A549 treated with CORT108297 at 1 μM for 4 hours (cell line): Measurements from ENCODE around the gene ZCCHC3. TPM values are rescaled to one million over a fixed set of nuclear protein-coding genes. Genes with fewer than 3 reads are reported as not detected.

ENCODE experiments used
- total RNA-seq: library from RNA; stranded (reverse); fragments of 200-300 nt; extraction: Qiagen RNA extraction; gene quantifications from 5 replicates; pipeline ENCODE4 v1.2.3, GENCODE V29; 2022

ZCCHC3 gene, protein sequence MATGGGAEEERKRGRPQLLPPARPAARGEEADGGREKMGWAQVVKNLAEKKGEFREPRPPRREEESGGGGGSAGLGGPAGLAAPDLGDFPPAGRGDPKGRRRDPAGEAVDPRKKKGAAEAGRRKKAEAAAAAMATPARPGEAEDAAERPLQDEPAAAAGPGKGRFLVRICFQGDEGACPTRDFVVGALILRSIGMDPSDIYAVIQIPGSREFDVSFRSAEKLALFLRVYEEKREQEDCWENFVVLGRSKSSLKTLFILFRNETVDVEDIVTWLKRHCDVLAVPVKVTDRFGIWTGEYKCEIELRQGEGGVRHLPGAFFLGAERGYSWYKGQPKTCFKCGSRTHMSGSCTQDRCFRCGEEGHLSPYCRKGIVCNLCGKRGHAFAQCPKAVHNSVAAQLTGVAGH
- total RNA-seq, result 16.6 to 23.7 TPM (median 20.4 TPM) in 5 replicates

DNA sequence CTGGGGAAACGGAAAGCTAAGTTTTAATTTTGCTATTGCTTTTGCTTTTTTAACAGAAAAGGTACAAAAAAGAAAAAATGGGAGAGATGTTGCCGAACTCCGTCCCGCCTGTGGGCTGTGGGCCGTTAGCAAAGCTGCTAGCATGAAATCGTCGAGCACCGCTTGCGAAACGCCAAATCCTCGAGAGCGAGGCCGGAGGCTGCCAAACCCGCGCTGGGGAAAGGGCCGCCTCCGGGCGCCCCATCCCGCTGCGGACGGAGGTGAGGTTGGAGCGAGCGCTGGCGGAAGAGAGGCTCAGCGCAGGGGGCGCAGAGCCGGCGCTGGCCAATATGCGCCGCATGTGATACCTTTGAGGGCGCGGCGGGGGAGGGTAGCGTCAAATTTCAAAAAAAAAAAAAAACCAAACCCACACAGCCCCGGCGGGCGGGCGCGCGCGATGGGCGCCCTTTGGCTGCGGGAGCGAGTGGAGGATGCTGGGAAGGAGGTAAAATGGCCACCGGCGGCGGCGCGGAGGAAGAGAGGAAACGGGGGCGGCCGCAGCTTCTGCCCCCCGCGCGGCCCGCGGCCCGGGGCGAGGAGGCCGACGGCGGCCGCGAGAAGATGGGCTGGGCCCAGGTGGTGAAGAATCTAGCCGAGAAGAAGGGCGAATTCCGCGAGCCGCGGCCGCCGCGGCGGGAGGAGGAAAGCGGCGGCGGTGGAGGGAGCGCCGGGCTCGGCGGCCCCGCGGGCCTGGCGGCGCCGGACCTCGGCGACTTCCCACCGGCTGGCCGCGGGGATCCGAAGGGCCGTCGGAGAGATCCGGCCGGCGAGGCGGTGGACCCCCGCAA, at the start of gene ZCCHC3:
TSS of gene ZCCHC3 (plus strand) at position 473 of the 827 bp plus-strand sequence. CDS start at position 490, 17 bp downstream.

DNA sequence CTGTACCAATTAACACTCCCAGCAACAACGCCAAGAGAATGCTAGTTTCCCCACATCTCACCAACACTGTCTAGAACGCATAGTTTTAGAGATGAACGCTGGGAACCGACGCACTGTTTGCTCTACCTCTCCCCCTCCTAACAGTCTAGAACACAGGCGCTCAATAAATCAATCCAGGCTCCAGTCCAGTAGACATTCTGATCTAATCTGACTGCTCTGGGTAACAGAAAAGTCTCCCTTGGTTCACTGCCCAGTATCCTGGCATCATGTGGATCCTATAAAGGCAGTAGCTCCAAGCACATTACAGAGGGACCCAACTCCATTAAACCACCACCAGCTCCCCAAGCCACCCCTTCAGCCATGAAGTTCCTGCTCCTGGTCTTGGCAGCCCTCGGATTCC, 40.0 kb upstream of the ZCCHC3 start, which contains the start of gene DEFB132:
TSS of gene DEFB132 (plus strand) at position 306 of the 400 bp plus-strand sequence. CDS start at position 361, 55 bp downstream.

DNA sequence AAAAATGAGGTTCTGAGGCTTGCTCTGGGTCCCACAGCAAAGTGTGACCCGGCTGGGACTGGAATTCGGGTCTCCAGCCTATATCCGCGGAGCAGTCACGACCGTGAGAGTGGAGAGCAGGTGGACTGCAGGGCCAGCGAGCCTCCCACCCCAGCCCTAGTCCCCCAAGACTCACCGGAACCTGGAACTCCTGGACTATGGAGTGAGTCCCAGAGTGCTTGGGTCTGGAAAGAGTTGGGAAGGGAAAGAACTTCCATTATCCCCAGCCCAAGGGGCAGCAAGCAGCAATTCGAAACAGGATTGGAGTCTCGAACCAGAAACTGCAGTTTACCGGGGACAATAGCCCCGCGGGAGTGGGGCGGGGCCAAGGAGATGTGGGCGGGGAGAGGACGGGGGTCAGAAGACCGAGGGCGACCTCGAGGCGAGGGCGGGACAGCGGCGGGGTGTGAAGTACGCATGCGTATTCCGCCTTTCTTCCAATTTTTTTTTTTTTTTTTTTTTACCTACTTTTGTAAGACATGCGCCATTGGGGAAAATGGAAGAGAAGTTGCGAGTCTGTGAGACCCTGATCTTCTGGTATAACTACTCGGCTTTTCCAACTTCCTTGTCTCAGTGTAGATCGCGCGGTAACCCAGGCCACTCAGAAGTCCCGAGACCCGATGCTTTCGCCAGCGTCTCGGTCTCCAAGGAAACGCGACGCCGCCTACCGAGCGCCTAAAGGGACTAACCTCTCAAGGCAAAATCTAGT, 7.1 kb upstream of the ZCCHC3 start, which contains the start of gene C20orf96:
TSS of gene C20orf96 (minus strand) at position 667 of the 748 bp plus-strand sequence. CDS start at position 527, 140 bp downstream.

DNA sequence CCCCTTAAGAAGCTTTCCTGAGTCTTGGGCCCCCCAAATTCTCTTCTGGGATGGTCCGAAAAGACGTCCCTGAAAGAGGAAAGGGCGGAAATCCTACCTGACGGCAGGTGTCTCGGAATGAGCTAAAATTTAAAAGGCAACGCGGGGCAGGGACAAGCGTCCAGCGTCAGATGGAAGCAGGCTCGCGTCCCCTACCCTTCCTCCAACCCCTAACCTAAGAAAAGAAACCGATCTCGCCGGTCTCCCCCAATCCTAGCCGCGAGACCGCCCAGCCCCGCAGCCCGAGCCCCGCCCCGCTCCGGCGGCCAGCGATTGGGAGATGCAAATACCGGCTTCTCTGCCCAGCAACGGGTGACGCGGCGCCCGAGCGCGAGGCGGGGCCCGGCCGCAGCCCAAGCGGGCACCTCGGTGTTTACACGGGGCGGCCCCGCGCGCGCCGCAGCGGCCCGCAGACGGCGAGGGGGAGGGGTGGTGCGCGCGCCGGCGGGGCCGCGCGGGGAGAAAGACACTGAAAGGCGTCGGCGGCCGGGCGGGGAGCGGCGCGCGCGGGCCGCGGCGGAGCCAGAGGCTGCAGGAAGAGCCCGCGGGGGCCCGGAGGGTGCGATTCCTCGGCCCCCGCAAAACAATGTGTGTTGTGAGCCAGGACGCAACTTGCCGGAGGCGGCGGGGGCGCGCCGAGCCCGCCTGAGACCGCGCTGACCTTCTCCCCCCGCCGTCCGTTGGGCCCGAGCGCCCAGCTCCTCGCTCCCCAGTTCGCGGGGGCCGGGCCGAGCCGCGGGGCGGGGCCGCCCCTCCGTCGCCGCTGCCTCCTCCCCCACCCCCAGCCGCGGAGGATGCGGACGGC, 27.9 kb downstream of the ZCCHC3 start, which contains the start of gene SOX12:
TSS of gene SOX12 (plus strand) at position 508 of the 844 bp plus-strand sequence. CDS start 373 bp downstream, outside the sequence.

DNA sequence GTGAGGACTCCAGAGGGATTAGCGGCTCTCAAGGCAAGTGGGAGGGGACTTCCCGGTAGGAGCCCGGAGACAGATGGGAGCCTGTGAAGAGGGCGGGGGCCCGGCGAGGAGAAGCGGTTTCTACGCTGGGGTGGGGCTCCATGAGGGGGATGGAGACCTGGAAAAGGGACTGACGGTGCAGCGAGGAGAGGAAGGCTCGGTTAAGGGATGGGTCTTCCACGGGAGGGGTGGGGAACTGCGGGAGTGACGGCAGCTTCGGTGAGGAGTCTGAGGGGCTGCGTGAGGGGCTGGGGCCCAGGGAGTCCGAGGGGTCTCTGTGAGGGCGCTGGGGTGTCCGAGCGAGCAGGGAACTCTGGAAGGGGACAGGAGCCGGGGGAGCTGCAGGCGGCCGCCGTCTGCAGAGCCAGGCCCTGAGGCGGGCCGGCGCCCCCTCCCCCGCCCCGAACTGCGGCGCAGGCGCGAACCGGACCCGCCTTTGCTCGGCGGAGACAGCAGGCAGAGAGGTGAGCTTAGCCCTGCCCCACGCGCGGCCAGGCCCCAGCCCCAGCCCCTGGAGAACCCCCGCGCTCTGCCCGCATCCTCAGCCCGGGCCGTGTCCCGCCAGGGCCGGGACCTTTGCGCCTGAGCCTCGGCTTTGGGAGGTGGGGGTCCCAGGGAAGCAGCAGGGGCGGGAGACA, 49.4 kb downstream of the ZCCHC3 start, which contains the start of gene NRSN2:
TSS of gene NRSN2 (plus strand) at position 472 of the 677 bp plus-strand sequence. CDS start 2,533 bp downstream, outside the sequence.

Other genes starting within 250 kb of the ZCCHC3 start
- not detected in 5 replicates for gene DEFB125, start 209.9 kb upstream of the ZCCHC3 start, total RNA-seq
- gene DEFB126, start 155.0 kb upstream of the ZCCHC3 start, total RNA-seq, result not detected in 5 replicates
- gene DEFB127, start 140.1 kb upstream of the ZCCHC3 start, total RNA-seq, result not detected in 5 replicates
- not detected in 5 replicates for gene DEFB128, start 107.9 kb upstream of the ZCCHC3 start, total RNA-seq
- not detected in 5 replicates for gene DEFB129, start 70.3 kb upstream of the ZCCHC3 start, total RNA-seq
- gene DEFB132, start 39.8 kb upstream of the ZCCHC3 start, total RNA-seq, result not detected in 5 replicates
- gene C20orf96, start 6.8 kb upstream of the ZCCHC3 start, total RNA-seq, result 10.4 to 11.9 TPM (median 11.2 TPM) in 5 replicates
- gene SOX12, start 28.0 kb downstream of the ZCCHC3 start, total RNA-seq, result 18.4 to 29.9 TPM (median 29.6 TPM) in 5 replicates
- gene NRSN2, start 49.5 kb downstream of the ZCCHC3 start, total RNA-seq, result 50.4 to 69.1 TPM (median 64.2 TPM) in 5 replicates
- gene TRIB3, start 83.2 kb downstream of the ZCCHC3 start, total RNA-seq, result 43.0 to 53.8 TPM (median 50.7 TPM) in 5 replicates
- gene RBCK1, start 110.7 kb downstream of the ZCCHC3 start, total RNA-seq, result 106 to 148 TPM (median 146 TPM) in 5 replicates
- gene TBC1D20, start 165.0 kb downstream of the ZCCHC3 start, total RNA-seq, result 31.9 to 35.5 TPM (median 33.0 TPM) in 5 replicates
- gene CSNK2A1, start 246.2 kb downstream of the ZCCHC3 start, total RNA-seq, result 133 to 156 TPM (median 151 TPM) in 5 replicates